ENCODE data around the gene CBX3.
"Not testable (repeated sequence)": the region's sequence is repeated elsewhere in the genome, so short reads cannot be mapped to it uniquely, and the experiment has no call there.

The CBX3 gene

DNA sequence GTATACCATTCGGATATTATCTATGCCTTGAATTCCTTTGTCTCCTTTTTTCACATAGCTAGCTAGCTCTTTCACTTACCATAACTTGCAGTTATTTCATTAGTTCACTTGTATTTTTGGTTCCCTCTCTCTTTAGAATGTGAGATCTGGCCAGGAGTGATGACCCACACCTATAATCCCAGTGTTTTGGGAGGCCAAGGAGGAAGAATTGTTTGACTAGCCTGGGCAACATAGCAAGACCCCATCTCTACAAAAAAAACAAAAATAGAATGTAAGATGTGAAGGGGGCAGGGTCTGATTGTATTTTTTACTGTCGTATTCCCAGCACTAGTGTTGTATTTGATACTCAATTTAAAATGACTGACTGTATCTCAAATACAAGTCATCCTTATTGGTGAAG lies 29.9 kb upstream of the CBX3 start:
- no peak for DNase-seq

GRCh38 chr7:26172048-26172447 lies 29.5 kb upstream of the CBX3 start:
- no peak for DNase-seq

DNA sequence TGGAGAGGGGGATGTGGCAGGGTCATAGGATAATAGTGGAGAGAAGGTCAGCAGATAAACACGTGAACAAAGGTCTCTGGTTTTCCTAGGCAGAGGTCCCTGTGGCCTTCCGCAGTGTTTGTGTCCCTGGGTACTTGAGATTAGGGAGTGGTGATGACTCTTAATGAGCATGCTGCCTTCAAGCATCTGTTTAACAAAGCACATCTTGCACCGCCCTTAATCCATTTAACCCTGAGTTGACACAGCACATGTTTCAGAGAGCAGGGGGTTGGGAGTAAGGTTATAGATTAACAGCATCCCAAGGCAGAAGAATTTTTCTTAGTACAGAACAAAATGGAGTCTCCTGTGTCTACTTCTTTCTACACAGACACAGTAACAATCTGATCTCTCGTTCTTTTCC lies 25.6 kb upstream of the CBX3 start:
- DNase-seq: not testable (repeated sequence)

DNA sequence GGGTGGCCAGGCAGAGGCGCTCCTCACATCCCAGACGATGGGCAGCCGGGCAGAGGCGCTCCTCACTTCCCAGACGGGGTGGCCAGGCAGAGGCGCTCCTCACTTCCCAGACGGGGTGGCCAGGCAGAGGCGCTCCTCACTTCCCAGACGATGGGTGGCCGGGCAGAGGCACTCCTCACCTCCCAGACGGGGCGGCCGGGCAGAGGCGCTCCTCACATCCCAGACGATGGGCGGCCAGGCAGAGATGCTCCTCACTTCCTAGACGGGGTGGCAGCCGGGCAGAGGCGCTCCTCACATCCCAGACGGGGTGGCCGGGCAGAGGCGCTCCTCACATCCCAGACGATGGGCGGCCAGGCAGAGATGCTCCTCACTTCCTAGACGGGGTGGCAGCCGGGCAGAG lies 24.8 kb upstream of the CBX3 start:
- not testable (repeated sequence) for DNase-seq

GRCh38 chr7:26177269-26177668 lies 24.3 kb upstream of the CBX3 start:
- not testable (repeated sequence) for DNase-seq

- DNase-seq: no peak
Observed at GRCh38 chr7:26178272-26178960, 23.1 kb upstream of the CBX3 start.

- DNase-seq: no peak
Observed at GRCh38 chr7:26179422-26179821, 22.1 kb upstream of the CBX3 start.

DNA sequence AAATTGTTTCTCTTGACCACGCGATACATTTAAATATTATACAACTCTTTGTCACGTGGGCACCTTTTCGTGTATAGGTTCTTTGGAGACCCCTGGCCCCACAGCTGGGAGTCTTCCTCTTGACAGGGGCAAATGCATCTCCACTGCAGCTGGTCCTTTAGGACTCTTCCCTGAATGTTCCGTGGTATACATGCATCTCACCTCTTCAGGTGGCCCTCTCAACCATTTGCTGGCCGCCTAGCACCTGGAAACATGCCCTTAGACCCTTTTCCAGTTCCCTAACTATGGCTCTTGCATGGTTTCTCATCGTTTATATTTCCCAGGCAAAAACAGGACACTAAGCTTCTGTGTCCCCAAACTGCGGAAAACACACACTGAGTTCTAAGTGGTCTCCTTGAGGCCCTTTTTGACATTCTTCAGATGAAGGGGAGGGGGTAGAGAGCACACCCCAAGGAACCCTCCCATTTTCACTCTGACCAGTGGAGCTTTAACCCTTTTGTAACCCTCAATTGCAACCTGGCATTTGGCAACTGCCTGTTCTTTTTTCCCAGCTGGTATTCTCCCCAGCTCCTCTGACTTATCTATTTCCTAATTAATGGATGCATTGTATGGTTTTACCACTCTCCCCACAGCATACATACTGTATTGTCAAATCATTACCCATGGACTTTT lies 21.6 kb upstream of the CBX3 start:
- no peak for DNase-seq

- DNase-seq: no peak
Observed at GRCh38 chr7:26180792-26181198, 20.8 kb upstream of the CBX3 start.

DNA sequence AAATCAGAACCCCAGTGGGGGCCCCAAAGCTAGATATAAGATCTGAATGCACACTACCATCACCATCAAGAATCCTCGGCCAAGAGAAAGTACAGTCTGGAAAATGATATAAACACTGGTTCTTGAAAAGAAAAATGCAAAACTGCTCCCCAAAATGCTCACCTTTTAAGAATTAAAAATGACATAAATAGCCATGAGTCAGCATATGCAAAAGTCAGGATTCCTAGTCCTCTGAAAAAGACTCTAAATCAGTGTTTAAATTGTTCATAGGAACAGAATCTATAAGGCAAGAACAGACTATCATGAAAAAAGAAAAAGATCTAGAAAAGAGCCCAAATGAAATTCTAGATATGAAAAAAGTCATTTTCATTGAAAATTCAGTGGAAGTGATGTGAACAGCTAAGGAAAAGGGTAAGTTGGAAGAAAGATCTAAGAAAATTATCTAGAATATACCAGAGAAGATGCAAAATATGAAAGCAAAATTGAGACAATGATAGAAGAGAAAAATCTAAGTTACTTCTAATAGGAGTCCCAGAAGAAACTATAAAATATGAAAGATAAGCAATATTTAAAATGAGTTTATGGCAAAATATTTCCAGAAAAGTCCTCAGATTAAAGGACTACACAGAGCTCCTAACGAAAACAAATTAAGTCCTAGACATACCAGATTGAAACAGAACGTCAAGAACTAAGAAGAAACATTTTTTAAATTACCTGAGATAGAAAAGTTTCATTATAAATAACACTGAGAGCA lies 19.9 kb upstream of the CBX3 start:
- DNase-seq: no peak

- no peak for DNase-seq
Observed at GRCh38 chr7:26182283-26182682, 19.3 kb upstream of the CBX3 start.

- no peak for DNase-seq
Observed at GRCh38 chr7:26182706-26183105, 18.8 kb upstream of the CBX3 start.

DNA sequence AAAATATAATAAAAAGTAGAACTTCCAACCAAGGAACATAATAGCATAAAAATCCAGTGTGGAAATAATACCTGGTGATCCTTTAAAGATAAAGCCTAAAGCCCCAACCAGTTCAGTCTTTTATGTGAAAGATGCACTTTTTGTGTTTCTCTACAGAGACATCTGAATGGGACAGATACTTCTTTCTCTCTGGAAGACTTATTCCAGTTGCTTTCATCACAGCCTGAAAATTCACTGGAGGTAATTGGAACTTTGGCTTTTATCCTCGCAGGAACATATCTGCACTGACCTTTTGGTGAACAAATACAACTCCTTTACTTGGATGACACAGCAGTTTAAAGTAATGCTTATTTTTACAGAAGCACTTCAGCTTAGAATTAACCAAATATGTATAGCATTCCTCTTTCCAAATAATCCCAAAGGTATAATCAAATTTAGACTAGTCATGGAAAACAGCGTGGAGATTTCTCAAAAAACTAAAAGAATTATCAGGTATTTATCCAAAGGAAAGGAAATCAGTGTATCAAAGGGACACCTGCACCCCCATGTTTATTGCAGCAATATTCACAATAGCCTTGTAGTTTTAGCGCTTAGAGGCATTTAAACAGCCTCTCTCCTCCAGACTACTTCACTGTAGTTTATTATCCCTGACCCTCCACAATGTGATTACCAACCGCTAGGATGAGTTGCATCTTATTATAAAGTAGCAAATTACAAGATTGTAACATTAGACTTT lies 17.8 kb upstream of the CBX3 start:
- DNase-seq: no peak

- DNase-seq: not testable (repeated sequence)
Observed at GRCh38 chr7:26184281-26185101, 17.1 kb upstream of the CBX3 start.

DNA sequence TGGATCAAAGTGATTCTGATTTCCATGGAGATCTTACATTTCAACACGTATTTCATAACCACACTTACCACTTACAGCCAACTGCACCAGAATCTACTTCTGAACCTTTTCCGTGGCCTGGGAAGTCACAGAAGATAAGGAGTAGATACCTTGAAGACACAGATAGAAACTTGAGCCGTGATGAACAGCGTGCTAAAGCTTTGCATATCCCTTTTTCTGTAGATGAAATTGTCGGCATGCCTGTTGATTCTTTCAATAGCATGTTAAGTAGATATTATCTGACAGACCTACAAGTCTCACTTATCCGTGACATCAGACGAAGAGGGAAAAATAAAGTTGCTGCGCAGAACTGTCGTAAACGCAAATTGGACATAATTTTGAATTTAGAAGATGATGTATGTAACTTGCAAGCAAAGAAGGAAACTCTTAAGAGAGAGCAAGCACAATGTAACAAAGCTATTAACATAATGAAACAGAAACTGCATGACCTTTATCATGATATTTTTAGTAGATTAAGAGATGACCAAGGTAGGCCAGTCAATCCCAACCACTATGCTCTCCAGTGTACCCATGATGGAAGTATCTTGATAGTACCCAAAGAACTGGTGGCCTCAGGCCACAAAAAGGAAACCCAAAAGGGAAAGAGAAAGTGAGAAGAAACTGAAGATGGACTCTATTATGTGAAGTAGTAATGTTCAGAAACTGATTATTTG lies 16.3 kb upstream of the CBX3 start:
- DNase-seq: no peak

DNA sequence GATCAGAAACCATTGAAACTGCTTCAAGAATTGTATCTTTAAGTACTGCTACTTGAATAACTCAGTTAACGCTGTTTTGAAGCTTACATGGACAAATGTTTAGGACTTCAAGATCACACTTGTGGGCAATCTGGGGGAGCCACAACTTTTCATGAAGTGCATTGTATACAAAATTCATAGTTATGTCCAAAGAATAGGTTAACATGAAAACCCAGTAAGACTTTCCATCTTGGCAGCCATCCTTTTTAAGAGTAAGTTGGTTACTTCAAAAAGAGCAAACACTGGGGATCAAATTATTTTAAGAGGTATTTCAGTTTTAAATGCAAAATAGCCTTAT lies 15.7 kb upstream of the CBX3 start:
- no peak for DNase-seq

DNA sequence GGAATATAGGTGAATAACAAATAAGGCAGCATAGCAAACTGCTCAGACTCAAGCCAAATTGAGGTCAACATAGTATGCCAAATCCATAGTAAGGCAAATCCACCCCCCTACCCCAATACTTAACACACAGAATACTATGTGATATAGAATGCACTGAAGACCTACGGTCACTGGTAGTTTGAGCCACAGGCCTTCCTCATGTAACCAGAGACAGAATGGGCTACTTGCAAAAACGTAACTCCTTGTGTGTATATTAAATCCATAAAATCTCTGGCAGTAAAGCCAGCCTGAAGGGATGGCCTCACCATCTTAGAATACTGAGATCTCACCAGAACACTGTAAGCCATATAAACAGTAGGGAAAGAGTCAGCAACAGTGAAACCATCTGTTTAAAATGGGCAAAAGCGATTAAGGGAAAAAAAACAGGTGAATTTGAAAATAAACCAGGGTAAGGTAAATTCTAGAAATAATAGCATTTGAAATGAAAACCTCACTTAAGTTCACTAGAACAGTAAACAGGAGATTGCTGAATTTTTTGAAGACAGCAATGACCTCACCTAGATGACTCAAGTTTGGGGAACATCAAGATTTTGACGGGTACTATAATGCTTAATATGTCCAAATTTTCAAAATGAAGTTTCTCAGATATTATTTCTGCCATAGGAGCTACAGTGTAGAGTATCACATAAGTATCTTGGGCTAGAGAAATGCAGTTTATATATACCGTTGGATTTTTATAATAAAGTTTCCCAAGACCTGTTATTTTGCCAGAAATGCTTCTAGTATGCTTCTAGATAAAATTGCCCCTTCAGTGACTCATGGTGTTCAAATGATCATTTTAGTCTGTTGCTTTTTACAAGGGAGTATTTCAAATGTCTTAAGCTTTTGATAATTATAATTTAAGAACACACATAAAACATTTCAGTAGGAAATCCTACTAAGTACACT lies 14.9 kb upstream of the CBX3 start:
- no peak for DNase-seq

DNA sequence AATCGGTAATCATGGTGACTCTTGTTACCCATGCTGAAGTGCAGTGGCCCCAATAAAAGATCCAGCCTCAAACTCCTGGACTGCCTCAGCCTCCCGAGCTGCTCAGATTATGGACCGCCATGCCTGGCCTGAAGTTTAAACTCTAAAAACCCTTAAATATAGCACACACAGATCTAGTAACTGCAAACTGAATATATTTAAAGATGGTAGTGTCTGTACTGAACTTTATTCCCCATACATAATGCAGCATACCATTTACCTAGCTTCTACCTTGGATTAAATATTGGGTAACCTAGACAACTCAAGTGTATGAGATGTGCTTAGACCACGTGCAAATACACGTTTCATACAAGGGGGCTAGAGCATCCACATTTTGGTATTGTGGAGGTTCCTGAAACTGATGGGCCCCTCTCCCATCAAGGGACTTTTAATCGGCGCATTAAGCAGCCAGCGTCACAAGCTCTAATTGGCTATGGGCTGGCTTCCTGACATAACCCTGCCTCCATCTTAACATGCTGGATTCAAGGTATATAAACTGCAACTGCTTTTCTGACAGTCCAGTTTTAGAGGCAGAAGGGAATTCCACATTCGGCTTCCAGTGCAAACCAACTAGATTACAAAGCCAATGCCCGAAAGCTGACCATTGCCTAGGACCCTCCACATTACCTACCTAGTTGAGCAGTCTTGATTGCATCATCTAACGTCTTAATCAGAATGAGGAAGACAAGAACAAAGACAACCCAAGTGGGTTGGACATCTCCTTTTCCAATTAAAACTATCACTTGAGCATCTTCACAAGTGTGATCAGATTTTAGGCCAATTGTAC lies 14.0 kb upstream of the CBX3 start:
- DNase-seq: no peak

- no peak for DNase-seq
Observed at GRCh38 chr7:26188206-26188956, 13.2 kb upstream of the CBX3 start.

All from CD4-positive, alpha-beta T cell treated with Interleukin-12 subunit alpha and Interleukin-12 subunit beta, for 1 hour (primary cell).